CD14-positive monocyte (primary cell): ENCODE data around the gene TMEM244. TPM values are rescaled to one million over a fixed set of nuclear protein-coding genes. Genes with fewer than 3 reads are reported as not detected.

Source experiments
- DNase-seq, 3 donors: peaks; one replicate each; pipeline ENCODE4 v3.0.0-alpha.2; 2011 to 2022
- H2AFZ ChIP-seq: 2 replicates; pipeline ENCODE4 v1.6.0; 2012; ENCODE audit warnings: mild to moderate bottlenecking, low read depth, low read length, inconsistent platforms; ENCODE audit not compliant: insufficient read depth, poor library complexity, severe bottlenecking
- H3K27ac ChIP-seq, 2 donors: 1 replicate in 1 of 2; 2 replicates in 1 of 2; pipeline ENCODE4 v1.5.1; 2012 to 2013; ENCODE audit warnings: low read length in 2 of 2, control low read depth in 1 of 2, inconsistent platforms in 1 of 2, low read depth in 1 of 2, mild to moderate bottlenecking in 1 of 2
- H3K27me3 ChIP-seq, 2 donors: one replicate each; pipeline versions ENCODE4 v1.6.0 to v1.6.1; 2011 to 2013; ENCODE audit warnings: low read length in 2 of 2; ENCODE audit not compliant: control insufficient read depth in 2 of 2, insufficient read depth in 2 of 2
- H3K36me3 ChIP-seq, 2 donors: replicated peaks in 1 of 2; 1 replicate in 1 of 2; 2 replicates in 1 of 2; pipeline versions ENCODE4 v1.5.1 to v1.6.1; 2012 to 2013; ENCODE audit warnings: low read length in 2 of 2, control low read depth in 1 of 2, inconsistent platforms in 1 of 2, mild to moderate bottlenecking in 1 of 2; ENCODE audit not compliant: insufficient read depth in 2 of 2, control insufficient read depth in 1 of 2
- H3K4me1 ChIP-seq, 2 donors: 1 replicate in 1 of 2; 2 replicates in 1 of 2; pipeline versions ENCODE4 v1.5.1 to v1.6.1; 2012 to 2013; ENCODE audit warnings: low read length in 2 of 2, control low read depth in 1 of 2, inconsistent platforms in 1 of 2, mild to moderate bottlenecking in 1 of 2, moderate library complexity in 1 of 2; ENCODE audit not compliant: insufficient read depth in 2 of 2, control insufficient read depth in 1 of 2
- H3K4me2 ChIP-seq: replicated peaks from 2 replicates; pipeline ENCODE3; 2012; ENCODE audit warnings: low read length, moderate library complexity, mild to moderate bottlenecking; ENCODE audit not compliant: poor library complexity, severe bottlenecking; ENCODE audit errors: extremely low read depth
- H3K4me3 ChIP-seq, 3 experiments: fragments of 200-600 bp in 1 of 3; sonication (generic) in 1 of 3; replicated peaks in 1 of 3; 1 replicate in 2 of 3; 2 replicates in 1 of 3; pipeline ENCODE4 v1.5.1; 2011 to 2013; ENCODE audit warnings: low read length in 3 of 3, mild to moderate bottlenecking in 3 of 3, control low read depth in 2 of 3, low read depth in 2 of 3, inconsistent platforms in 1 of 3, moderate library complexity in 1 of 3
- H3K79me2 ChIP-seq: 2 replicates; pipeline ENCODE4 v1.6.0; 2012; ENCODE audit warnings: mild to moderate bottlenecking, control low read depth, inconsistent platforms, low read length, moderate library complexity; ENCODE audit not compliant: insufficient read depth
- H3K9ac ChIP-seq: 2 replicates; pipeline ENCODE4 v1.6.0; 2017; ENCODE audit warnings: low read length, mild to moderate bottlenecking; ENCODE audit not compliant: insufficient read depth, poor library complexity, severe bottlenecking
- H3K9me3 ChIP-seq, 2 donors: replicated peaks in 1 of 2; 1 replicate in 1 of 2; 2 replicates in 1 of 2; pipeline versions ENCODE4 v1.5.1 to v1.6.1; 2012 to 2013; ENCODE audit warnings: low read length in 2 of 2, control low read depth in 1 of 2; ENCODE audit not compliant: control insufficient read depth in 1 of 2, insufficient read depth in 1 of 2
- H4K20me1 ChIP-seq: 2 replicates; pipeline ENCODE4 v1.6.0; 2012; ENCODE audit warnings: mild to moderate bottlenecking, low read length, control low read depth, moderate library complexity; ENCODE audit not compliant: insufficient read depth
- H3K27ac Mint-ChIP-seq, 7 donors: one replicate each; pipeline ENCODE4 v1.8.0; 2020; ENCODE audit warnings: mild to moderate bottlenecking in 7 of 7, mixed read lengths in 7 of 7, moderate library complexity in 6 of 7, inconsistent platforms in 2 of 7
- H3K27me3 Mint-ChIP-seq, 3 donors: one replicate each; pipeline ENCODE4 v1.8.0; 2021 to 2022; ENCODE audit warnings: low read depth in 3 of 3, mild to moderate bottlenecking in 3 of 3, mixed read lengths in 3 of 3, moderate library complexity in 3 of 3, inconsistent platforms in 1 of 3
- H3K36me3 Mint-ChIP-seq, 2 donors: one replicate each; pipeline ENCODE4 v1.8.0; 2020; ENCODE audit warnings: mixed read lengths in 2 of 2, inconsistent platforms in 1 of 2, mild to moderate bottlenecking in 1 of 2
- H3K4me1 Mint-ChIP-seq: one replicate; pipeline ENCODE4 v1.8.0; 2020; ENCODE audit warnings: mild to moderate bottlenecking, mixed read lengths
- H3K4me3 Mint-ChIP-seq, 2 donors: one replicate each; pipeline ENCODE4 v1.8.0; 2020; ENCODE audit warnings: mild to moderate bottlenecking in 2 of 2, mixed read lengths in 2 of 2, moderate library complexity in 1 of 2
- H3K9me3 Mint-ChIP-seq, 7 donors: one replicate each; pipeline ENCODE4 v1.8.0; 2020 to 2022; ENCODE audit warnings: mixed read lengths in 7 of 7, mild to moderate bottlenecking in 6 of 7, moderate library complexity in 6 of 7, inconsistent platforms in 2 of 7
- WGBS: methylation state at CpG from one replicate; pipeline ENCODE4 v1.1.5; 2013; ENCODE audit warnings: missing lambda C conversion rate; ENCODE audit not compliant: insufficient coverage; 5-methylcytosine and 5-hydroxymethylcytosine counted together
- intact Hi-C, 2 donors: fragments of 100-400 bp; cut with micrococcal nuclease; formaldehyde crosslinking; loops; one replicate each; pipeline versions ENCODE4 v1.15.0 to v1.15.1; 2023
- polyA plus RNA-seq, 3 donors: library from polyadenylated mRNA; depleted of rRNA in 1 of 3; unstranded in 2 of 3; stranded (reverse) in 1 of 3; fragments of 300-500 nt in 2 of 3; fragments of >200 nt in 1 of 3; fragmentation: Illumina TruSeq in 2 of 3; gene quantifications; 1 replicate in 2 of 3; 2 replicates in 1 of 3; pipeline ENCODE4 v1.2.3, GENCODE V29; 2012 to 2021
- TF ChIP-seq, protein P1 (sequence below): fragments of 200-600 bp; IDR thresholded peaks from one replicate; pipeline ENCODE4 v1.8.0; 2022; ENCODE audit warnings: antibody characterized with exemption, mild to moderate bottlenecking

The TMEM244 gene
- polyA plus RNA-seq, 3 donors: not detected

DNA sequence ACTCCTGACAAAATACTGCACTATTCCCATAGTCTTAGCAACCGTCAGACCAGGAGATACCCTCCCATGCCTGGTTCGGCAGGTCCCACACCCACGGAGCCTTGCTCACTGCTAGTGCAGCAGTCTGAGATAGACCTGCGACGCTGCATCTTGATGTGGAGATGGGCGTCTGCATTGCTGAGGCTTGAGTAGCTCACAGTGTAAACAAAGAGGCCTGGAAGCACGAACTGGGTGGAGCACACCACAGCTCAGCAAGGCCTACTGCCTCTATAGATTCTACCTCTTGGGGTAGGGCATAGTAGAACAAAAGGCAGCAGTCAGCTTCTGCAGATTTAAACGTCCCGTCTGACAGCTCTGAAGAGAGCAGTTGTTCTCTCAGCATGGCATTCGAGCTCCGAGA lies 25.4 kb downstream of the TMEM244 start:
- no peak overlapping the region for H3K27ac Mint-ChIP-seq
- H3K79me2 ChIP-seq: no peaks in the 10 kb centered on the region
- no peaks in the 10 kb centered on the region for H3K4me1 ChIP-seq
- H3K27me3 Mint-ChIP-seq: no peaks in the 10 kb centered on the region
- H3K9ac ChIP-seq: no peak overlapping the region
- peaks cover 3 to 25% (median 12%) of the 10 kb centered on the region in 7 donors for H3K9me3 Mint-ChIP-seq
- H2AFZ ChIP-seq: no peak overlapping the region
- H3K36me3 ChIP-seq: no peaks in the 10 kb centered on the region
- no peaks in the 10 kb centered on the region for H3K27me3 ChIP-seq
- H3K4me3 ChIP-seq: no peak overlapping the region
- TF ChIP-seq, protein P1, sequence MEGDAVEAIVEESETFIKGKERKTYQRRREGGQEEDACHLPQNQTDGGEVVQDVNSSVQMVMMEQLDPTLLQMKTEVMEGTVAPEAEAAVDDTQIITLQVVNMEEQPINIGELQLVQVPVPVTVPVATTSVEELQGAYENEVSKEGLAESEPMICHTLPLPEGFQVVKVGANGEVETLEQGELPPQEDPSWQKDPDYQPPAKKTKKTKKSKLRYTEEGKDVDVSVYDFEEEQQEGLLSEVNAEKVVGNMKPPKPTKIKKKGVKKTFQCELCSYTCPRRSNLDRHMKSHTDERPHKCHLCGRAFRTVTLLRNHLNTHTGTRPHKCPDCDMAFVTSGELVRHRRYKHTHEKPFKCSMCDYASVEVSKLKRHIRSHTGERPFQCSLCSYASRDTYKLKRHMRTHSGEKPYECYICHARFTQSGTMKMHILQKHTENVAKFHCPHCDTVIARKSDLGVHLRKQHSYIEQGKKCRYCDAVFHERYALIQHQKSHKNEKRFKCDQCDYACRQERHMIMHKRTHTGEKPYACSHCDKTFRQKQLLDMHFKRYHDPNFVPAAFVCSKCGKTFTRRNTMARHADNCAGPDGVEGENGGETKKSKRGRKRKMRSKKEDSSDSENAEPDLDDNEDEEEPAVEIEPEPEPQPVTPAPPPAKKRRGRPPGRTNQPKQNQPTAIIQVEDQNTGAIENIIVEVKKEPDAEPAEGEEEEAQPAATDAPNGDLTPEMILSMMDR: no peak
- H3K4me2 ChIP-seq: no peak overlapping the region
- no peaks in the 10 kb centered on the region for H4K20me1 ChIP-seq
- no peak overlapping the region for H3K4me3 Mint-ChIP-seq
- no peak for DNase-seq
- H3K9me3 ChIP-seq: peaks cover 0 to 4% of the 10 kb centered on the region in 2 donors
- no peak overlapping the region for H3K27ac ChIP-seq
- no peaks in the 10 kb centered on the region for H3K4me1 Mint-ChIP-seq
- intact Hi-C loops: no loop called here
- no peaks in the 10 kb centered on the region for H3K36me3 Mint-ChIP-seq
- WGBS: 98% methylated on average over 7 of the region's 11 CpGs

DNA sequence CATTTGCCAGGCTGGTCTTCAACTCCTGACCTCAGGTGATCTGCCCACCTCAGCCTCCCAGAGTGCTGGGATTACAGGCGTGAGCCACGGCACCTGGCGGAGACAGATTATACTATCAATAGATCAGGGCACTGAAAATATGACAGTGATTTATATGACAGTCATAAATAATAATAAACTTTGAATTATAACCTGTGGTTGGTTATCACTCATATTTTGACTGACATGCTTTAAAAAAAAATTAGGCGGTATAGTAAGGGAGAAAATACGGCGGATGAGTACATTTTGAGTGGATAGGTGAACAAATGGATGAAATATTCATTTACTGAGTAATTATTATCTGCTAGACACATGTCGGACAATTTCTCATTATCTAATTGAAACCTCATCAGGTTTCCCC lies 28.8 kb downstream of the TMEM244 start:
- no peaks in the 10 kb centered on the region for H3K36me3 Mint-ChIP-seq
- no peaks in the 10 kb centered on the region for H3K4me1 Mint-ChIP-seq
- no peak overlapping the region for H2AFZ ChIP-seq
- no peaks in the 10 kb centered on the region for H3K79me2 ChIP-seq
- TF ChIP-seq, protein P1: no peak
- H3K27me3 Mint-ChIP-seq: no peaks in the 10 kb centered on the region
- H3K4me3 Mint-ChIP-seq: no peak overlapping the region
- DNase-seq: no peak
- no peaks in the 10 kb centered on the region for H4K20me1 ChIP-seq
- H3K9me3 ChIP-seq: peaks cover 0 to 4% of the 10 kb centered on the region in 2 donors
- no CpG with 5 or more reads among the region's 7 CpGs for WGBS
- H3K27ac Mint-ChIP-seq: no peak overlapping the region
- no peaks in the 10 kb centered on the region for H3K4me1 ChIP-seq
- peaks cover 3 to 12% (median 6%) of the 10 kb centered on the region in 7 donors for H3K9me3 Mint-ChIP-seq
- H3K27ac ChIP-seq: no peak overlapping the region
- H3K9ac ChIP-seq: no peak overlapping the region
- H3K4me3 ChIP-seq: no peak overlapping the region
- no peaks in the 10 kb centered on the region for H3K36me3 ChIP-seq
- intact Hi-C loops: no loop called here
- no peak overlapping the region for H3K4me2 ChIP-seq
- no peaks in the 10 kb centered on the region for H3K27me3 ChIP-seq
